Activated naive CD8-positive, alpha-beta T cell treated with anti-CD3 and anti-CD28 coated beads, Interleukin-2, amount 50 U/mL, for 24 hours (primary cell): Measurements from ENCODE around the gene C4orf33.
"Not testable (repeated sequence)": the region's sequence is repeated elsewhere in the genome, so short reads cannot be mapped to it uniquely, and the experiment has no call there.

Experiments
- ATAC-seq: fragments of 150-1000 bp; cut with Tn5 transposase; one replicate; pipeline ENCODE4 v1.10.0; 2021
- DNase-seq: peaks from one replicate; pipeline ENCODE4 v3.0.0; 2021
- H3K27ac Mint-ChIP-seq: one replicate; pipeline ENCODE4 v1.8.0; 2021; ENCODE audit warnings: mild to moderate bottlenecking, mixed read lengths
- H3K27me3 Mint-ChIP-seq: one replicate; pipeline ENCODE4 v1.8.0; 2021; ENCODE audit warnings: mixed read lengths
- H3K36me3 Mint-ChIP-seq: one replicate; pipeline ENCODE4 v1.8.0; 2021; ENCODE audit warnings: low read depth, mixed read lengths
- H3K4me1 Mint-ChIP-seq: one replicate; pipeline ENCODE4 v1.8.0; 2021; ENCODE audit warnings: mixed read lengths
- H3K4me3 Mint-ChIP-seq: one replicate; pipeline ENCODE4 v1.8.0; 2021; ENCODE audit warnings: mild to moderate bottlenecking, moderate library complexity, mixed read lengths
- H3K9me3 Mint-ChIP-seq: one replicate; pipeline ENCODE4 v1.8.0; 2021; ENCODE audit warnings: mixed read lengths

The C4orf33 gene, protein sequence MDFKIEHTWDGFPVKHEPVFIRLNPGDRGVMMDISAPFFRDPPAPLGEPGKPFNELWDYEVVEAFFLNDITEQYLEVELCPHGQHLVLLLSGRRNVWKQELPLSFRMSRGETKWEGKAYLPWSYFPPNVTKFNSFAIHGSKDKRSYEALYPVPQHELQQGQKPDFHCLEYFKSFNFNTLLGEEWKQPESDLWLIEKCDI

DNA sequence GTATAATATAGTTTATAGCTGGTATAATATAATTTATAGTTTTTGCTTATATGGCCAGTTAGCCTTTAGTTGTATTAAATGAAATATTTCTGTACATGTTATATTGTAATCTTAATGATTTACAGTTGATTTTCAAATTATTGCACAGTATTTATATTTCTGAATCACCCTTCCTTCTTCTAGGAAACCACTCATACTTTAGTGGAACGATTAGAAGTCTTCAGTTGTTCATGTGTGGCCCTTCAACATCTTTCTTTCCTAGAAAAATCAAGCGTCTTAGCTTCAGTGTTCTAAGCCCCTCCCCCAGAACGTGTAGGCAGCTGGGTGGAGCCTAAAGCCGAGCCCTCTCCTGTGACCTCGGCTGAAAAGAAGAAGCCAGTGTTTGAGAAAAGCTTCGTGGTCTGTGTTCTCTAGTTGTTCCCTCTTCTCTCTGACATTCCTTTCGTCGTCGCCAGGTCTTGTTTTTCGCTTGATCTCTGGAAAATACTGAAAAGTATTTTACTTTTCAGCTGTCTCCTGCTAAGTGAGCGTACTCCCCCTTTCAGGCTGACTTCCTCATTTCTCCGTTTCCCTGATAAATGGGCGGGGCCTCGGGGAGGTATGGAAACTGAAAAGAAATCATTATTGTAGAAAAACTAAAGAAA lies at the start of gene C4orf33:
Gene C4orf33 (plus strand): TSS at position 342 of the 644 bp plus-strand sequence. CDS start 6,459 bp downstream, outside the sequence.
- Mint-ChIP-seq H3K4me1 (peaks cover 24% of the 10 kb centered on the region), H3K9me3 (no peaks in the 10 kb centered on the region), H3K27me3 (no peaks in the 10 kb centered on the region), H3K4me3 (peak within 1 kb of the TSS; percentile 94), H3K36me3 (no peaks in the 10 kb centered on the region), H3K27ac (peak within 1 kb of the TSS; percentile 93)
- ATAC-seq (peak; percentile 50), DNase-seq (peak; percentile 76)

DNA sequence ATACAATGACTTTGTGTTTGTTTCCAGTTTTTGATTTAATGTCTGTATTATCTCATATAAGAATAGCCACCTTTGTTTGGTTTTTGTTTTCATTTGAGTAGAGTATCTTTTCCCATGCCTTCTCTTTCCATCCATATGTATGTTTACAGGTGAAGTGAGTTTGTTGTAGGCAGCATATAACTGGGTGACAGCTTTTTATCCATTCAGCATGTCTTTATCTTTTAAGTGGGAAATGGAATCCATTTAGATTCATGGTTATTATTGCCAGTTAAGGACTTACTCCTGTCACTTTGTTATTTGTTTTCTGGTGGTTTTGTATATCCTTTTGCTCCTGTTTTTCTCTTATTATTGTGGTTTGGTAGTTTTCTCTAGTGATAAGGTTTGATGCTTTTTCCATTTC lies 36.9 kb upstream of the C4orf33 start:
- H3K9me3 Mint-ChIP-seq = peaks cover 69% of the 10 kb centered on the region
- no peak overlapping the region for H3K4me3 Mint-ChIP-seq
- DNase-seq (no peak), ATAC-seq (no peak)
- H3K4me1 Mint-ChIP-seq = no peaks in the 10 kb centered on the region
- H3K27ac Mint-ChIP-seq = no peak overlapping the region
- peaks cover 69% of the 10 kb centered on the region for H3K36me3 Mint-ChIP-seq
- H3K27me3 Mint-ChIP-seq = no peaks in the 10 kb centered on the region

DNA sequence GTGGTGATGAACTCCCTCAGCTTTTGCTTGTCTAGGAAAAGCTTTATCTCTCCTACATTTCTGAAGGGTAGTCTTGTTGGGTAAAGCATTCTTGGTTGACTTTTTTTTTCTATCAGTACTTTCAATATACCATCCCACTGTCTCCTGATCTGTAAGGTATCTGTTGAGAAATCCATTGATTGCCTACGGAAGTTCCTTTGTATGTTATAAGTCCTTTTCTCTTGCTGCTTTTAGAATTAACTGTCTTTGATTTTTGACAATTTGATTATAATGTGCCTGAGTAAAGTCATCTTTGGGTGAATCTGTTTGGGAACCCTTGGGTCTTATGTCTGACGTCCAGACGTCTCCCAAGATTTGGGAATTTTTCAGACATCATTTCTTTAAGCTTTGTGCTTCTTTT lies 33.4 kb upstream of the C4orf33 start:
- no peak for ATAC-seq
- no peak overlapping the region for H3K4me3 Mint-ChIP-seq
- H3K36me3 Mint-ChIP-seq = peaks cover 68% of the 10 kb centered on the region
- H3K4me1 Mint-ChIP-seq = no peaks in the 10 kb centered on the region
- no peak overlapping the region for H3K27ac Mint-ChIP-seq
- H3K9me3 Mint-ChIP-seq = peaks cover 62% of the 10 kb centered on the region
- H3K27me3 Mint-ChIP-seq = no peaks in the 10 kb centered on the region
- DNase-seq = no peak

DNA sequence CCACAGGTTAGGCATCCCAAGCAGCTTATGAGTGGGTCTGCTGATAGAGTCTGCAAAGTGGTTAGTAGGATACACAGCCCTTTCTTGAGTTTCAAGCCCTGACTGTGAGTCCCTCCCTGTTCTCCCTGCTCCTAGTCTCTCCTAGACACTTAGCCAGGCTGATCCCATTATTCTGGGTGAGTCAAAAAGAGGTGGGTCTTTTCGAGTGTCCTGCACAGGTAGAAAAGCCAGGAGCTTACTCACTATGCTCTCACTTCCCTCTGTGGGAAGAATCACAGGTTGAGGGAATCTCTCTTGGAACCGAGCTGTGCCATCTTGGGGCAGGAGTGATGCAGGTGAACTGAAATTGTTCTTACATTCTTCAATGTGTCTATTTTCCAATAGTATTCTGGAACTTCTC lies 32.3 kb upstream of the C4orf33 start:
- Mint-ChIP-seq H3K27ac (no peak overlapping the region), H3K4me1 (no peaks in the 10 kb centered on the region), H3K27me3 (no peaks in the 10 kb centered on the region), H3K36me3 (peaks cover 77% of the 10 kb centered on the region), H3K9me3 (peaks cover 65% of the 10 kb centered on the region), H3K4me3 (no peak overlapping the region)
- ATAC-seq (no peak), DNase-seq (no peak)

DNA sequence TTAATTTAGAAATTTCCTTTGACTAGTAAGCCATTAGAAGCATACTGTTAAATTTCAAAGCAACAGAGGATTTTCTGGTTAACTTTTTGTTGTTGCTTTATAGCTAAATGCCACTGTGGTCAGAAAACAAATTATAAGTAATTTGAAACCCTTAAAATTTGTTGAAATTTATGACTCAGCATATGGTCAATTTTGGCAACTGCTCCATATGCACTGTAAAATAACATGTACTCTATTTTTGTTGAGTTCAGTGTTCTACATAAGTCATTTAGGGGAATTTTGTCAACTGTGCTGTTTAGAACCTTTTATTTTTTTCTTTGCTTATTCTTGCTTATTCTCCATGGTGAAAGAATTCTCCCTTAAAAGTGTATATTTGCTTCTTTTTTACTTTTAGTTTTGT lies 31.2 kb upstream of the C4orf33 start:
- DNase-seq = no peak
- Mint-ChIP-seq H3K4me3 (no peak overlapping the region), H3K4me1 (no peaks in the 10 kb centered on the region), H3K27ac (no peak overlapping the region), H3K27me3 (no peaks in the 10 kb centered on the region), H3K9me3 (peaks cover 63% of the 10 kb centered on the region), H3K36me3 (peaks cover 72% of the 10 kb centered on the region)
- ATAC-seq = no peak

DNA sequence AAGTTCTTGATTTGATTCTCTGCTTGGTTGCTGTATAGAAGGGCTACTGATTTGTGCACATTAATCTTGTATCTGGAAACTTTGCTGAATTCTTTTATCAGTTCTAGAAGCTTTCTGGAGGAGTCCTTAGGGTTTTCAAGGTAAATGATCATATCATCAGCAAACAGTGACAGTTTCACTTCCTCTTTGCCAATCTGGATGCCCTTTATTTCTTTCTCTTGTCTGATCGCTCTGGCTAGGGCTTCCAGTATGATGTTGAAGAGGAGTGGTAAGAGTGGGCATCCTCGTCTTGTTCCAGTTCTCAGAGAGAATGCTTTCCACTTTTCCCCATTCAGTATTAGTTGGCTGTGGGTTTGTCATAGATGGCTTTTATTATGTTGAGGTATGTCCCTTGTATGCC lies 26.4 kb upstream of the C4orf33 start:
- not testable (repeated sequence) for H3K4me3 Mint-ChIP-seq, DNase-seq, H3K4me1 Mint-ChIP-seq, H3K27ac Mint-ChIP-seq, ATAC-seq, H3K27me3 Mint-ChIP-seq
- Mint-ChIP-seq H3K36me3 (peaks cover 54% of the 10 kb centered on the region), H3K9me3 (peaks cover 70% of the 10 kb centered on the region)

DNA sequence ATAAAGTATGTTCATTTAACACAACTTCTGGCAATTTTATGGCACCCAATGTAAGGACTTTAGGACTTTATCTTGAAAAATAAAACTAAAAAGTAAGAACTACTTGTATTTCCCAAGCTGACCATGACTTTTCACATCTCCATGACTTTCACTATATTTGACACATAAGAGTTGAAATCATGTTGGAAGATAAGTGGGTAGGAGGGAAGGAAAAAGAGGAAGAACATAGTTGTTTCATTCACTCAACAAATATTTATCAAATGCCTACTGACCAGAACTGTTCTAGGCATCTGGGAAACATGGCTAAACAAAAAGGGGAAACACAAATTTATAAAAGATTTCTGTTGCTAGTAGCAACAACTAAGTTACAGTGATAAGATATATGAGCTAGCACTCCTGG lies 18.6 kb upstream of the C4orf33 start:
- H3K27ac Mint-ChIP-seq = no peak overlapping the region
- H3K4me1 Mint-ChIP-seq = no peaks in the 10 kb centered on the region
- DNase-seq (no peak), ATAC-seq (no peak)
- no peaks in the 10 kb centered on the region for H3K27me3 Mint-ChIP-seq
- H3K9me3 Mint-ChIP-seq = peaks cover 47% of the 10 kb centered on the region
- no peak overlapping the region for H3K4me3 Mint-ChIP-seq
- H3K36me3 Mint-ChIP-seq = peaks cover 75% of the 10 kb centered on the region

DNA sequence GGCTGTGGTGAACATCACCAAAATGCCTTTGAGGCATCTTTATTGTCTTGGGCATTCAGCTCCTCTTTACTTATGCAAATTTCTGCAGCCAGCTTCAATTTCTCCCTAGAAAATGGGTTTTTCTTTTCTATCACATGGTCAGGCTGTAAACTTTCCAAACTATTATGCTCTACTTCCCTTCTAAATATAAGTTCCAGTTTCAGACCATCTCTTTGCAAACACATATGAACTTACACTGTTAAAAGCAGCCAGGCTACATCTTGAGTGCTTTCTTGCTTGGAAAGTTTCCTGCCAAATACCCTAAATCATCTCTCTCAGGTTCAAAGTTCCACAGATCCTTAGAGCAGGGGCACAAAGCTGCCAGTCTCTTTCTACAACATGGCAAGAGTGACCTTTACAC lies 15.8 kb upstream of the C4orf33 start:
- ATAC-seq (no peak), DNase-seq (no peak)
- Mint-ChIP-seq H3K27me3 (no peaks in the 10 kb centered on the region), H3K4me3 (no peak overlapping the region), H3K4me1 (peaks cover 13% of the 10 kb centered on the region), H3K9me3 (peaks cover 30% of the 10 kb centered on the region), H3K36me3 (peaks cover 62% of the 10 kb centered on the region), H3K27ac (no peak overlapping the region)

DNA sequence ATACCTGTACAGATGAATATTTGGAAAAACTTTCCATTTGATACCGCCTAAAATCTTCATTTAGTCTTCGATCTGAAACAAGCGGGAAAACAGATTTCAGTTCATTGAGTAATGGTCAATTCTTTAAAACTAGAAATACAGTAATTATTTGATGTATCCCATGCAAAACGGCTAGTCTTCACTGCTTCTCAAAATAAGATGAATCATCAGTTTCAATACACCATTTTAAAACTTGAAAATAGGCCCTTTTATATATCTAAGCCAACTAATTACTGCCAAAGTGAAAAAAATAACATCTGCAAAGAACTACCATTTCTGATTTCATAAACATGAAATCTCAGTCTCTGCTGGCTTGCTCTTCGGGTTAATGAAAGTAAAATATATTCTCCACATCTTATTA lies 13.7 kb upstream of the C4orf33 start:
- Mint-ChIP-seq H3K9me3 (peaks cover 26% of the 10 kb centered on the region), H3K4me1 (peaks cover 18% of the 10 kb centered on the region), H3K27me3 (no peaks in the 10 kb centered on the region), H3K36me3 (peaks cover 53% of the 10 kb centered on the region), H3K27ac (no peak overlapping the region), H3K4me3 (no peak overlapping the region)
- no peak for ATAC-seq
- DNase-seq = no peak

DNA sequence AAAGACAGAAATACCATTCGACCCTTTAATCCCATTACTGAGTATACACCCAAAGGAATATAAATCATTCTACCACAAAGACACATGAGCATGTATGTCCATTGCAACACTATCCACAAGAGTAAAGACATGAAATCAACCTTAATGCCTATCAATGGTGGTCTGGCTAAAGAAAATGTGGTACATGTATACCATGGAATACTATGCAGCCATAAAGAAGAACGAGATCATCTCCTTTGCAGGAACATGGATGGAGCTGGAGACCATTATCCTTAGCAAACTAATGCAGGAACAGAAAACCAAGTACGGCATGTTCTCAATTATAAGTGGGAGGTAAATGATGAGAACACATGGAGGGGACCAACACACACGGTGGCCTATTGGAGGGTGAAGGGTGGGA lies 10.5 kb upstream of the C4orf33 start:
- peaks cover 34% of the 10 kb centered on the region for H3K36me3 Mint-ChIP-seq
- no peak for ATAC-seq
- peaks cover 14% of the 10 kb centered on the region for H3K9me3 Mint-ChIP-seq
- H3K4me3 Mint-ChIP-seq = no peak overlapping the region
- no peaks in the 10 kb centered on the region for H3K27me3 Mint-ChIP-seq
- H3K4me1 Mint-ChIP-seq = peaks cover 33% of the 10 kb centered on the region
- H3K27ac Mint-ChIP-seq = no peak overlapping the region
- no peak for DNase-seq

DNA sequence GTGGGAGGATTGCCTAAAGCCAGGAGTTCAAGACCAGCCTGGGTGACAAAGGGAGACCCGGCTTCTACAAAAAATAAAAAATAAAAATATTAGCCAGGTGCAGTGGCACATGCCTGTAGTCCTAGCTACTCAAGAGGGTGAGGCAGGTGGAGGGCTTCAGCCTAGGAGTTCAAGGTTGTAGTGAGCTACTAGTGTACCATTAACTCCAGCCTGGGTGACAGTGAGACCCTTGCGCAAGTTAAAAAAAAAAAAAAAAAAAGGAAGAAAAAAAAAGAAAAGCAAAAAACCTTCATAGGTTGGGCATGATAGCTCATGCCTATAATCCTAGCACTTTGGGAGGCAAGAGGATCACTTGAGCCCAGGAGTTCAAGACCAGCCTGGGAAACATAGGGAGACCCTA lies 8.4 kb upstream of the C4orf33 start:
- H3K4me1 Mint-ChIP-seq = peaks cover 33% of the 10 kb centered on the region
- H3K27me3 Mint-ChIP-seq = no peaks in the 10 kb centered on the region
- no peak overlapping the region for H3K27ac Mint-ChIP-seq
- DNase-seq = no peak
- no peak overlapping the region for H3K4me3 Mint-ChIP-seq
- no peak for ATAC-seq
- peaks cover 5% of the 10 kb centered on the region for H3K9me3 Mint-ChIP-seq
- H3K36me3 Mint-ChIP-seq = peaks cover 16% of the 10 kb centered on the region

DNA sequence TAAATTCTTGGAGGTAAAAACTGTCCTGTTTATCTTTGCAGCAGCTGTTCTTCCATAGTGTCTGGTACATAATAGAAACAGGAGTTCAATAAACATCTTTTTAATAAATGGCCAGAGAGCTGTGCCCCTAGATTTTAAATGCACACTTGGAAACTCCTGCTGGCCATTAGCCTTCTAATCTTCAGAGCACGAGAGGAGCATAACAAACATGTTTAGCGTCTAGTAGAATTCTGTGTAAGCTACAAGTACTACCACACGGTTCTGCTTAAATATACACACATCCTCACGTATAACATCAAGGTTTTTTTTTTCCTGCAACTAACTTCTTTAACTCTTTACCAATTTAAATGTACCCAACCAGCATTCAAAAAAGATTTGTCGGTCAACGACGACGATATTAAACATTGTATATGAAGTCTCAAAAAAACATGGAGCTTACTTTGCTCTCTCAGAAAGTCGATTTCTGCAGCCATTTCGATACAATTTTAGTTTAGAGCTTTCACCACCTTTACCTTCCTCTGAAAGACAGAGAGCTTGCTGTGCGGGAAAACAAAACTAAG lies 3.2 kb upstream of the C4orf33 start:
- ATAC-seq (no peak), DNase-seq (no peak)
- peaks cover 4% of the 10 kb centered on the region for H3K36me3 Mint-ChIP-seq
- H3K27me3 Mint-ChIP-seq = no peaks in the 10 kb centered on the region
- no peak overlapping the region for H3K27ac Mint-ChIP-seq
- H3K4me1 Mint-ChIP-seq = peaks cover 39% of the 10 kb centered on the region
- no peaks in the 10 kb centered on the region for H3K9me3 Mint-ChIP-seq
- H3K4me3 Mint-ChIP-seq = no peak overlapping the region

DNA sequence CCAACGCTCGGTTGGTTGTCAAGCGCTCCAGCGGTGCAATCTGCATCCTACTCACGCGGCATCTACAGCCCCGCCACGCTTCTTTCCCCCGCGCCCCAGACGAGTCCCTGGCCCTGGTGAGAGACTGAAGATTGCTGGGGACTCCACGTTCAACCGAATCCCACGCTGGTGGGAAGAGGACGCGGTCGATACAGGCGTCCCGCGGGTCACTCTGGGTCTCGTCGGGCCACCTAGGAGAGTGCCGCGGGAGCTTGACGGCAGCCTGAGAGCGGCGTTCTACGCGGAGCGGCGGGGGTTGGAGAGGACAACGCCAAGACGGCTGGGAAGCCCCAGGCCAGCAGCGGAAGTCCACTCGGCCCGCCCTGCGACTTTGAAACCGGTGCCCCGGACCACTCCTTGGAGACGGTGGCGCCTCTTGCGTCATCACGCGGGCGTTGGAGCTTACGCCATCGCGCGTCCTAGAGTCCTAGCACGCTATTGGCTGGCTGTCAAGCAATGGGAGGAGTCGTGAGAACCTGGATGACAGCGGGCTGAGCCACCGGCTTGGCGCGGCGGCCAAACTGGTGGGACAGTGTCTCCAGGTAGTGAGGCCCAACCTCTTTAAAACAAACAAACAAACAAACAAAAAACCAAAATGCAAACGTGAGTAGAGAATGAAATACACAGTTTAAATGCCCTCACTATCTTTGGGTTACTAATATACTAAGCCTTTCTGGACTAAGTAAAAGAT lies 2.6 kb upstream of the C4orf33 start, which contains the start of gene SCLT1:
Gene SCLT1 (minus strand): TSS at position 349 of the 730 bp plus-strand sequence. CDS start 436 bp downstream, outside the sequence.
- H3K4me3 Mint-ChIP-seq = no peak within 1 kb of the TSS
- peak within 1 kb of the TSS; percentile 45 for H3K27ac Mint-ChIP-seq
- H3K4me1 Mint-ChIP-seq = peaks cover 37% of the 10 kb centered on the region
- peak; percentile 97 for DNase-seq
- ATAC-seq = peak; percentile 98
- H3K27me3 Mint-ChIP-seq = no peaks in the 10 kb centered on the region
- H3K36me3 Mint-ChIP-seq = peaks cover 4% of the 10 kb centered on the region
- no peaks in the 10 kb centered on the region for H3K9me3 Mint-ChIP-seq

DNA sequence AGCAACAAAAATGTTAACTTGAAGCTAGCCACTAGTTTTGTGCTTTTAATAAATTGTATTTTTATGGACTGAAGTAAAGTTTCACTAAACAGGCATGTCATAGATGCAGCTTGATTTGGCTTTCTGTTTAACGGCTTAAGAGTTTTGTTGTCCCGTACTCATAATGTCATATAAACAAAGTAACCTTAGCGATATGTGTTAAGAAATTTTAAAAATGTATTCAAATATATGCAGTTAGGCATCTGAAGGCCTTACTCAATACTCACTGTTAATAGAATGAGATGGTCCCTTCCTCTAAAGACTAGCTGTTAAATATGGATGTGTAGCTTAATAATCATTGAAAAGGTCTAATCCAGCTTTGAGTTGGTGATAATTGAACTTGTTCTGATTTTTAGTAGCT lies 1.6 kb upstream of the C4orf33 start:
- Mint-ChIP-seq H3K27ac (peak overlapping the region; percentile 45), H3K4me3 (no peak overlapping the region)

More for the DNA sequence above, 1.6 kb upstream of the C4orf33 start:
- ATAC-seq (no peak), DNase-seq (no peak)
- H3K27me3 Mint-ChIP-seq = no peaks in the 10 kb centered on the region
- H3K9me3 Mint-ChIP-seq = no peaks in the 10 kb centered on the region
- H3K36me3 Mint-ChIP-seq = peaks cover 3% of the 10 kb centered on the region
- H3K4me1 Mint-ChIP-seq = peaks cover 27% of the 10 kb centered on the region
